Left lobe of liver (tissue), 2 donors: ENCODE data around the gene ZNF407. TPM values are rescaled to one million over a fixed set of nuclear protein-coding genes. Genes with fewer than 3 reads are reported as not detected.
A peak's percentile ranks its signal among the peaks of the same experiment; 100 is the strongest.

Experiments
- ATAC-seq: fragments of 200-7000 bp; cut with Tn5 transposase; one replicate; pipeline ENCODE4 v1.9.1; 2020; ENCODE audit warnings: mild to moderate bottlenecking, moderate library complexity
- DNase-seq: peaks from one replicate; pipeline ENCODE4 v3.0.0-alpha.2; 2020; ENCODE audit warnings: low spot score
- total RNA-seq: library from RNA; stranded (reverse); gene quantifications from one replicate; pipeline ENCODE4 v1.2.1, GENCODE V29; 2021
- donor health status: DM: no; HTN: no; CAD: no; lungs with moderate emphysema.
- donor health status: DM: no; HTN: yes; CAD: no.

The ZNF407 gene
- total RNA-seq, 1 donor from 2014 or later, result 4.9 TPM

GRCh38 chr18:74718312-74718711 is 120.6 kb downstream of the ZNF407 start:
- ATAC-seq, result no peak
- no peak for DNase-seq

- ATAC-seq (no peak), DNase-seq (no peak)
Measured at GRCh38 chr18:74722237-74722636, 124.6 kb downstream of the ZNF407 start.

- no peak for ATAC-seq
Measured at GRCh38 chr18:74724186-74724585, 126.5 kb downstream of the ZNF407 start.

GRCh38 chr18:74725690-74726089 is 128.0 kb downstream of the ZNF407 start:
- peak; percentile 25 for ATAC-seq
- no peak for DNase-seq

More at GRCh38 chr18:74724186-74724585, 126.5 kb downstream of the ZNF407 start:
- DNase-seq, result no peak

- no peak for DNase-seq
- ATAC-seq, result no peak
Measured at GRCh38 chr18:74728586-74728985, 130.9 kb downstream of the ZNF407 start.

GRCh38 chr18:74731097-74731496 is 133.4 kb downstream of the ZNF407 start:
- ATAC-seq (no peak), DNase-seq (no peak)

GRCh38 chr18:74732380-74732779 is 134.7 kb downstream of the ZNF407 start:
- no peak for ATAC-seq
- no peak for DNase-seq

GRCh38 chr18:74733598-74733997 is 135.9 kb downstream of the ZNF407 start:
- DNase-seq (no peak), ATAC-seq (peak; percentile 78)

GRCh38 chr18:74734013-74734444 is 136.4 kb downstream of the ZNF407 start:
- ATAC-seq (peak; percentile 93), DNase-seq (peak; percentile 51)

- peak; percentile 73 for DNase-seq
- ATAC-seq, result peak; percentile 95
Measured at GRCh38 chr18:74739926-74740325, 142.3 kb downstream of the ZNF407 start.

GRCh38 chr18:74742573-74743243 is 145.0 kb downstream of the ZNF407 start:
- ATAC-seq, result no peak
- DNase-seq, result no peak

GRCh38 chr18:74745633-74746403 is 148.1 kb downstream of the ZNF407 start:
- no peak for ATAC-seq

GRCh38 chr18:74748809-74749208 is 151.1 kb downstream of the ZNF407 start:
- no peak for ATAC-seq

More at GRCh38 chr18:74745633-74746403, 148.1 kb downstream of the ZNF407 start:
- DNase-seq, result no peak

GRCh38 chr18:74758995-74759394 is 161.3 kb downstream of the ZNF407 start:
- DNase-seq (no peak), ATAC-seq (no peak)

More at GRCh38 chr18:74748809-74749208, 151.1 kb downstream of the ZNF407 start:
- no peak for DNase-seq

- no peak for DNase-seq
- no peak for ATAC-seq
Measured at GRCh38 chr18:74760026-74760425, 162.4 kb downstream of the ZNF407 start.

- DNase-seq, result no peak
- no peak for ATAC-seq
Measured at GRCh38 chr18:74760436-74760835, 162.8 kb downstream of the ZNF407 start.

- DNase-seq, result no peak
- ATAC-seq, result no peak
Measured at GRCh38 chr18:74766251-74766650, 168.6 kb downstream of the ZNF407 start.

- no peak for ATAC-seq
- DNase-seq, result no peak
Measured at GRCh38 chr18:74768096-74768495, 170.4 kb downstream of the ZNF407 start.

GRCh38 chr18:74773171-74773624 is 175.5 kb downstream of the ZNF407 start:
- DNase-seq, result no peak
- no peak for ATAC-seq

GRCh38 chr18:74774486-74774885 is 176.8 kb downstream of the ZNF407 start:
- ATAC-seq (no peak), DNase-seq (no peak)

GRCh38 chr18:74775239-74775638 is 177.6 kb downstream of the ZNF407 start:
- DNase-seq, result no peak

More at GRCh38 chr18:74775239-74775638, 177.6 kb downstream of the ZNF407 start:
- no peak for ATAC-seq
